Measurements from ENCODE around the gene ARHGAP10. TPM values are rescaled to one million over a fixed set of nuclear protein-coding genes. Genes with fewer than 3 reads are reported as not detected.

Gene ARHGAP10
- total and polyA plus RNA-seq, 10 of the 15 experiments (the other 5 are each of a cell fraction or from before 2014, with no cell fraction given), result 1.3 to 25.8 (median 17.2) TPM

GRCh38 chr4:148120216-148120615 is 388.3 kb downstream of the ARHGAP10 start:
- Histone ChIP-seq H3K27ac (ENCODE audit: control insufficient read depth, insufficient read depth) (no peak overlapping the region), H2AFZ (ENCODE audit: control insufficient read depth, low read depth, low read length) (no peak overlapping the region), H3K9me3 (replicated peaks; ENCODE audit: control insufficient read depth, insufficient read depth, low read length) (no peaks in the 10 kb centered on the region; the same call in 1 of the 3 replicates), H3K4me1 (ENCODE audit: control insufficient read depth, insufficient read depth, low read length) (no peaks in the 10 kb centered on the region), H3K36me3 (ENCODE audit: control insufficient read depth in 2 of 2, insufficient read depth in 2 of 2, low read length in 1 of 2) (no peaks in the 10 kb centered on the region), H3K79me2 (ENCODE audit: control insufficient read depth, insufficient read depth, low read length) (no peaks in the 10 kb centered on the region), H3K27me3 (replicated peaks in 1 of 2; ENCODE audit: control insufficient read depth in 2 of 2, insufficient read depth in 2 of 2, low read length in 1 of 2) (no peaks in the 10 kb centered on the region), H3K4me3 (no peak overlapping the region), H3K4me2 (ENCODE audit: control insufficient read depth, insufficient read depth) (no peak overlapping the region), H4K20me1 (ENCODE audit: control insufficient read depth, insufficient read depth) (no peaks in the 10 kb centered on the region), H3K9ac (ENCODE audit: control insufficient read depth, insufficient read depth, low read length) (no peak overlapping the region)
- WGBS (ENCODE audit: insufficient coverage, insufficient replicate concordance, low lambda C conversion rate, missing lambda C conversion rate), result 39% methylated on average over 3 of the region's 3 CpGs
- ATAC-seq (no peak), DNase-seq (ENCODE audit: low read depth, low spot score) (no peak), FAIRE-seq (no peak)
- BruUV-seq (replicated peaks), result no TSS peak
- in situ Hi-C loops (cut with MboI), result no loop called here
- ChIA-PET CTCF (interaction anchor here (0.7 kb wide), 1 partner anchor 80 kb away, joined by 6 read pairs; no protein-coding TSS in a partner anchor), RAD21 (ENCODE audit: unreplicated experiment) (no interaction called here), POLR2A (no interaction called here), SMC1A (ENCODE audit: uncharacterized antibody, unreplicated experiment) (interaction anchor here (0.7 kb wide), 2 partner anchors 75 to 895 kb away, joined by 3 to 4 read pairs; no protein-coding TSS in a partner anchor)
- intact Hi-C loops (cut with micrococcal nuclease; ENCODE audit: unreplicated experiment), result no loop called here
- TF ChIP-seq ZZZ3 (IDR thresholded peaks at IDR 0.05; ENCODE audit: control insufficient read depth, insufficient read length, low read depth) (no peak), TAF1 (IDR thresholded peaks at IDR 0.05; ENCODE audit: borderline replicate concordance, low read depth, low read length) (no peak), PAX5 (IDR thresholded peaks at IDR 0.05; ENCODE audit: borderline replicate concordance, low read depth, low read length) (no peak), RAD51 (IDR thresholded peaks at IDR 0.05) (no peak), MYB (IDR thresholded peaks at IDR 0.05; ENCODE audit: borderline replicate concordance, low read depth, low read length) (no peak), ZSCAN29 (IDR thresholded peaks at IDR 0.05) (no peak), EED (IDR thresholded peaks at IDR 0.05; ENCODE audit: low read depth) (no peak), SREBF1 (IDR thresholded peaks at IDR 0.05; ENCODE audit: low read length) (no peak), YBX1 (IDR thresholded peaks at IDR 0.05) (no peak), CHD1 (IDR thresholded peaks at IDR 0.05; ENCODE audit: low read depth, low read length) (no peak), FOS (IDR thresholded peaks at IDR 0.05; ENCODE audit: borderline replicate concordance, extremely low read depth, insufficient read length) (no peak)

Small RNA genes lying within 50 kb of the gene (microRNA-seq; reads per million reads assigned to microRNA genes)
- 0.94 reads per million for gene MIR4799

Small RNA genes lying within 50 kb of the gene (small RNA-seq; reads per million reads assigned to genes)
- not detected for gene MIR4799
- gene RN7SL254P, result not detected
- not detected for gene RNA5SP165

Other genes with a start within 250 kb of the ARHGAP10 start
- gene TMEM184C, start 114.7 kb upstream of the ARHGAP10 start, total RNA-seq (2014; rRNA removed), result 14.0 and 16.0 TPM in 2 replicates
- 16.1 and 17.0 TPM in 2 replicates for gene TMEM184C, start 114.7 kb upstream of the ARHGAP10 start, total RNA-seq (2014; rRNA removed; fragmentation: Illumina TruSeq; extraction: Trizol)
- gene TMEM184C, start 114.7 kb upstream of the ARHGAP10 start, total RNA-seq (2021), result 18.6 and 20.9 TPM in 2 replicates
- 21.3 and 22.6 TPM in 2 replicates for gene TMEM184C, start 114.7 kb upstream of the ARHGAP10 start, polyA plus RNA-seq (2011; rRNA removed)
- gene TMEM184C, start 114.7 kb upstream of the ARHGAP10 start, polyA plus RNA-seq (2014; fragmentation: Illumina TruSeq; extraction: Trizol), result 19.3 and 23.0 TPM in 2 replicates
- gene TMEM184C, start 114.7 kb upstream of the ARHGAP10 start, polyA plus RNA-seq (2014; fragmentation: Nextera tagmentation; extraction: Ambion mirVana), result 1 to 10 TPM; 3.4 to 4.1 TPM
- 8.4 and 9.9 TPM in 2 replicates for gene TMEM184C, start 114.7 kb upstream of the ARHGAP10 start, polyA plus RNA-seq (2014; rRNA removed)
- 10 to 100 TPM; 19.6 to 20.5 TPM for gene TMEM184C, start 114.7 kb upstream of the ARHGAP10 start, polyA plus RNA-seq (2016; fragmentation: Nextera tagmentation; extraction: Ambion mirVana)
- 8.2 and 10.9 TPM in 2 replicates for gene PRMT9, start 47.9 kb upstream of the ARHGAP10 start, total RNA-seq (2014; rRNA removed)
- gene PRMT9, start 47.9 kb upstream of the ARHGAP10 start, total RNA-seq (2014; rRNA removed; fragmentation: Illumina TruSeq; extraction: Trizol), result 10.2 TPM in 2 replicates
- gene PRMT9, start 47.9 kb upstream of the ARHGAP10 start, total RNA-seq (2021), result 7.2 TPM in 2 replicates
- 11.8 and 16.2 TPM in 2 replicates for gene PRMT9, start 47.9 kb upstream of the ARHGAP10 start, polyA plus RNA-seq (2011; rRNA removed)
- 7.1 and 9.6 TPM in 2 replicates for gene PRMT9, start 47.9 kb upstream of the ARHGAP10 start, polyA plus RNA-seq (2014; fragmentation: Illumina TruSeq; extraction: Trizol)
- 1 to 10 TPM; 4.1 to 4.3 TPM for gene PRMT9, start 47.9 kb upstream of the ARHGAP10 start, polyA plus RNA-seq (2014; fragmentation: Nextera tagmentation; extraction: Ambion mirVana)
- gene PRMT9, start 47.9 kb upstream of the ARHGAP10 start, polyA plus RNA-seq (2014; rRNA removed), result 4.9 and 6.0 TPM in 2 replicates
- gene PRMT9, start 47.9 kb upstream of the ARHGAP10 start, polyA plus RNA-seq (2016; fragmentation: Nextera tagmentation; extraction: Ambion mirVana), result 10 to 100 TPM in 1 of 2 experiments, 1 to 10 TPM in 1; 8.1 to 10.3 TPM

Data from GM12878 (cell line).